ENCODE results near the gene ROPN1B. TPM values are rescaled to one million over a fixed set of nuclear protein-coding genes. Genes with fewer than 3 reads are reported as not detected.
"Not testable (repeated sequence)": the region's sequence is repeated elsewhere in the genome, so short reads cannot be mapped to it uniquely, and the experiment has no call there.

Gene ROPN1B
- total and polyA plus RNA-seq, 2 donors (not counting 1 experiment from before 2014, with no cell fraction given): not detected

GRCh38 chr3:125990253-125990970 is 21.4 kb downstream of the ROPN1B start:
- Histone ChIP-seq H3K9ac (ENCODE audit: insufficient read depth, low read length) (peak overlapping the region; percentile 58), H2AFZ (ENCODE audit: low read length) (peak overlapping the region; percentile 81), H3K27ac (ENCODE audit: insufficient read depth, low read length) (peak overlapping the region; percentile 6), H3K4me2 (ENCODE audit: extremely low read depth, insufficient read depth, low read length) (peak overlapping the region; percentile 61), H3K27me3 (ENCODE audit: control insufficient read depth, insufficient read depth, low read length) (peaks cover 3% of the 10 kb centered on the region), H3K36me3 (ENCODE audit: control insufficient read depth, insufficient read depth, low read length) (no peaks in the 10 kb centered on the region), H3K79me2 (ENCODE audit: control insufficient read depth, insufficient read depth, low read length) (no peaks in the 10 kb centered on the region), H3K9me3 (ENCODE audit: control insufficient read depth, insufficient read depth, low read depth, low read length) (no peaks in the 10 kb centered on the region), H3K4me3 (replicated peaks in 1 of 4; ENCODE audit: control extremely low read depth in 1 of 4, insufficient read depth in 1 of 4, low read depth in 3 of 4, low read length in 4 of 4) (peak overlapping the region; percentile 67 to 95 (median 74)), H4K20me1 (ENCODE audit: control insufficient read depth, extremely low read depth, insufficient read depth, low read length) (no peaks in the 10 kb centered on the region), H3K4me1 (ENCODE audit: control insufficient read depth, extremely low read depth, insufficient read depth, low read length) (no peaks in the 10 kb centered on the region)
- DNase-seq (ENCODE audit: low read depth in 2 of 2): peak; percentile 86 to 91
- TF ChIP-seq EZH2 (IDR thresholded peaks at IDR 0.05; ENCODE audit: low read length, missing control alignments): no peak
- TF ChIP-seq, protein P1, sequence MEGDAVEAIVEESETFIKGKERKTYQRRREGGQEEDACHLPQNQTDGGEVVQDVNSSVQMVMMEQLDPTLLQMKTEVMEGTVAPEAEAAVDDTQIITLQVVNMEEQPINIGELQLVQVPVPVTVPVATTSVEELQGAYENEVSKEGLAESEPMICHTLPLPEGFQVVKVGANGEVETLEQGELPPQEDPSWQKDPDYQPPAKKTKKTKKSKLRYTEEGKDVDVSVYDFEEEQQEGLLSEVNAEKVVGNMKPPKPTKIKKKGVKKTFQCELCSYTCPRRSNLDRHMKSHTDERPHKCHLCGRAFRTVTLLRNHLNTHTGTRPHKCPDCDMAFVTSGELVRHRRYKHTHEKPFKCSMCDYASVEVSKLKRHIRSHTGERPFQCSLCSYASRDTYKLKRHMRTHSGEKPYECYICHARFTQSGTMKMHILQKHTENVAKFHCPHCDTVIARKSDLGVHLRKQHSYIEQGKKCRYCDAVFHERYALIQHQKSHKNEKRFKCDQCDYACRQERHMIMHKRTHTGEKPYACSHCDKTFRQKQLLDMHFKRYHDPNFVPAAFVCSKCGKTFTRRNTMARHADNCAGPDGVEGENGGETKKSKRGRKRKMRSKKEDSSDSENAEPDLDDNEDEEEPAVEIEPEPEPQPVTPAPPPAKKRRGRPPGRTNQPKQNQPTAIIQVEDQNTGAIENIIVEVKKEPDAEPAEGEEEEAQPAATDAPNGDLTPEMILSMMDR (conservative IDR thresholded peaks at IDR 0.05 in 1 of 2, IDR thresholded peaks at IDR 0.05 in 1 of 2; ENCODE audit: low read depth in 1 of 2, low read length in 2 of 2): no peak

DNA sequence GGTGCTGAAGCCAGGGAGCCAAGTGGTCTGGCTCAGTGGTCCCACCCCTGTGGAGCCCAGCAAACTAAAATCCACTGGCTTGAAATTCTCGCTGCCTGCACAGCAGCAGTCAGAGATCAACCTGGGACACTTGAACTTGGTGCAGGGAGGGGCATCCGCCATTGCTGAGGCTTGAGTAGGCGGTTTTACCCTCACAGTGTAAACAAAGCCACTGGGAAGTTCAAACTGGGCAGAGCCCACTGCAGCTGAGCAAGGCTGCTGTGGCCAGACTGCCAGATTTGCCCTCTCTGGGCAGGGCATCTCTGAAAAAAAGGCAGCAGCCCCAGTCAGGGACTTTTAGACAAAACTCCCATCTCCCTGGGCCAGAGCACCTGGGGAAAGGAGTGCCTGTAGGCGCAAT is 27.8 kb downstream of the ROPN1B start:
- not testable (repeated sequence) for H3K9me3 ChIP-seq (ENCODE audit: control insufficient read depth, insufficient read depth, low read depth, low read length); H3K27me3 ChIP-seq (ENCODE audit: control insufficient read depth, insufficient read depth, low read length); DNase-seq (ENCODE audit: low read depth in 2 of 2); H3K79me2 ChIP-seq (ENCODE audit: control insufficient read depth, insufficient read depth, low read length); H3K9ac ChIP-seq (ENCODE audit: insufficient read depth, low read length); H2AFZ ChIP-seq (ENCODE audit: low read length); H3K36me3 ChIP-seq (ENCODE audit: control insufficient read depth, insufficient read depth, low read length); H3K4me2 ChIP-seq (ENCODE audit: extremely low read depth, insufficient read depth, low read length); H3K4me1 ChIP-seq (ENCODE audit: control insufficient read depth, extremely low read depth, insufficient read depth, low read length); H3K27ac ChIP-seq (ENCODE audit: insufficient read depth, low read length); H3K4me3 ChIP-seq (replicated peaks in 1 of 4; ENCODE audit: control extremely low read depth in 1 of 4, insufficient read depth in 1 of 4, low read depth in 3 of 4, low read length in 4 of 4); H4K20me1 ChIP-seq (ENCODE audit: control insufficient read depth, extremely low read depth, insufficient read depth, low read length)

GRCh38 chr3:126002189-126002588 is 33.2 kb downstream of the ROPN1B start:
- no peak for DNase-seq (ENCODE audit: low read depth in 2 of 2)
- no peak overlapping the region for H2AFZ ChIP-seq (ENCODE audit: low read length)
- TF ChIP-seq EZH2 (IDR thresholded peaks at IDR 0.05; ENCODE audit: low read length, missing control alignments): no peak
- TF ChIP-seq, protein P1 (conservative IDR thresholded peaks at IDR 0.05 in 1 of 2, IDR thresholded peaks at IDR 0.05 in 1 of 2; ENCODE audit: low read depth in 1 of 2, low read length in 2 of 2): no peak
- no peaks in the 10 kb centered on the region for H3K79me2 ChIP-seq (ENCODE audit: control insufficient read depth, insufficient read depth, low read length)
- H3K27ac ChIP-seq (ENCODE audit: insufficient read depth, low read length): no peak overlapping the region
- H3K27me3 ChIP-seq (ENCODE audit: control insufficient read depth, insufficient read depth, low read length): no peaks in the 10 kb centered on the region
- H3K4me3 ChIP-seq (replicated peaks in 1 of 4; ENCODE audit: control extremely low read depth in 1 of 4, insufficient read depth in 1 of 4, low read depth in 3 of 4, low read length in 4 of 4): no peak overlapping the region
- no peak overlapping the region for H3K9ac ChIP-seq (ENCODE audit: insufficient read depth, low read length)
- no peaks in the 10 kb centered on the region for H3K4me1 ChIP-seq (ENCODE audit: control insufficient read depth, extremely low read depth, insufficient read depth, low read length)
- H4K20me1 ChIP-seq (ENCODE audit: control insufficient read depth, extremely low read depth, insufficient read depth, low read length): no peaks in the 10 kb centered on the region
- H3K9me3 ChIP-seq (ENCODE audit: control insufficient read depth, insufficient read depth, low read depth, low read length): no peaks in the 10 kb centered on the region
- no peaks in the 10 kb centered on the region for H3K36me3 ChIP-seq (ENCODE audit: control insufficient read depth, insufficient read depth, low read length)
- H3K4me2 ChIP-seq (ENCODE audit: extremely low read depth, insufficient read depth, low read length): no peak overlapping the region

All from fibroblast of lung (primary cell).